ENCODE measurements around the gene TNFSF13.
A peak's percentile ranks its signal among the peaks of the same experiment; 100 is the strongest.

Gene TNFSF13

DNA sequence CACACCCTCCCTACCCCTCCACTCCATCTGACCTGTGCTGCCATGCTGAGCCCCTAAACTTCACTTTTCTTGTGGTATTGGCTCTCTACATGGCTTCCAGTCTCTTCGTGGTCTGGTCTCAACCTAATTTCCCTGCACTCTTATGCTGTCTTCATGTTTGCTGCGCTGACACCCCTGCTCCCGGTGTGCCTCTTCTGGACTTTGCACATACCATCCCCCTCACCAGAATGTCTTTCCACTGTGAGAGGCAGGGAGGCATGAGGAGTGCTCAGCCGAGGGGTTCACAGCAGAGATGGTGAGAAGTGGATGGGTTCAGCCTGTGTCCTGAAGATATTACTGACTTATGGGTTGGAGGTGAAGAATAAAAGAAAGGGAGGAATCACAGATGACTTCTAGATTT, 7.2 kb upstream of the TNFSF13 start:
- Histone ChIP-seq H3K27me3 (no peaks in the 10 kb centered on the region), H3K9me3 (no peaks in the 10 kb centered on the region), H4K20me1 (no peaks in the 10 kb centered on the region), H3K4me2 (peak overlapping the region; percentile 77), H3K4me3 (no peak overlapping the region), H3K4me1 (peaks cover 72% of the 10 kb centered on the region), H3K36me3 (no peaks in the 10 kb centered on the region), H3K27ac (no peak overlapping the region), H3K9ac (no peak overlapping the region)
- no peak for TF ChIP-seq Cebpa-rat (IDR thresholded peaks at IDR 0.05)

GRCh38 chr17:7552621-7553051, 5.9 kb upstream of the TNFSF13 start:
- no peak overlapping the region for H3K9ac ChIP-seq
- H3K9me3 ChIP-seq, result no peaks in the 10 kb centered on the region
- peak overlapping the region; percentile 77 for H3K4me2 ChIP-seq
- peaks cover 72% of the 10 kb centered on the region for H3K4me1 ChIP-seq
- H3K4me3 ChIP-seq, result no peak overlapping the region
- no peaks in the 10 kb centered on the region for H3K36me3 ChIP-seq
- no peak for TF ChIP-seq Cebpa-rat (IDR thresholded peaks at IDR 0.05)
- peak overlapping the region; percentile 76 for H3K27ac ChIP-seq
- no peaks in the 10 kb centered on the region for H3K27me3 ChIP-seq
- H4K20me1 ChIP-seq, result no peaks in the 10 kb centered on the region

DNA sequence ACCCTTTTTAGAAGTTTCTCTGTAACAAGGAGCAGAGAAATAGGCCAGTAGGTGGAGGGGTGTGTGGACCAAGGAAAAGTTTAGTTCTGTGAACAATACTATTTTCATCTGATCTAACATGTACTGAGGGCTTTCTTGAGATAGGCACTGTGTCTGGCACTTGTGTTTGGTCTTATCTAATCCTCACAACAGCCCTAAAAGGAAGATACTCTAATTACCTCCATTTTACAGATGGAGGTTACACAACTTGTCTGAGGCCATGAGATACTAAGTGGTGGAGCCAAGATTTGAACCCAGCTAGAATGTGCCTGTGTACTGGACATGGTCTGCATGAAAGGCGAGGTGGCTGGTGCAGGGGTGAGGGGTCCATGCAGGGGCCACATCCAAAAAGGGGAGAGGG, 5.2 kb upstream of the TNFSF13 start:
- H3K36me3 ChIP-seq, result no peaks in the 10 kb centered on the region
- no peak for TF ChIP-seq Cebpa-rat (IDR thresholded peaks at IDR 0.05)
- H3K27me3 ChIP-seq, result no peaks in the 10 kb centered on the region
- H3K9me3 ChIP-seq, result no peaks in the 10 kb centered on the region
- peak overlapping the region; percentile 12; the same call in 1 of the 2 replicates for H3K9ac ChIP-seq
- 0 out of 2 replicates have a peak overlapping the region, but pooled peaks have one; percentile 6 for H3K4me3 ChIP-seq
- no peaks in the 10 kb centered on the region for H4K20me1 ChIP-seq
- H3K27ac ChIP-seq, result peak overlapping the region; percentile 76
- peaks cover 72% of the 10 kb centered on the region for H3K4me1 ChIP-seq
- H3K4me2 ChIP-seq, result peak overlapping the region; percentile 77

DNA sequence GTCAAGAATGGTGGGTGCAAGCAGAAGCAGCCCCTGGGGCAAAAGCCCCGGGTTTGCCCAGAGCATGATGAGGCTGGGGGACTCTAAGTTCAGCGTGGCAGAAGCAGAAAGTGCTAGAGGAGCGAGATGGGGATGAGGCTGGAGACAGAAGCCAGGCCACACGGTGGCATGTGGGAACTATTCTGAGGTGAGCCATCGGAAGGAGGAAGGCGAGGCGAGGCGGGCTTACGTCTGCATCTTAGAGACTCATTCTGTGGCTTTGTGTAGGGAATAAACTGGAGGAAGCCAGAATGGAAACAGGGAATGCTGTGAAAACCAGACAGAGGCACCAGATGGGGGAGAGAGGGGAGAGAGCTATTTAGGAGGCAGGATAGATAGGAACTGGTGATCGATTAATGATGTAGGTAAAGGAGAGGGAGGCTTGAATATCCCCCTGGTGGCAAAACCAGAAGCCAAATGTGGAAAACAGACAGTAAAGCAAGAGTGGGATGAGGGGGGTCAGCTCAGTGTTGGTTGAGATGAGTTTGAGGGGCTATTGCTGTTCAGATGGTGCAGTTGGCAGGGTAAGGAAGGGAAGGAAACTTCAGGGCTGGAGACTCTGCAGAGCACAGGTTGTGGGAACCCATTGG, 3.1 kb upstream of the TNFSF13 start:
- no peak overlapping the region for H3K4me2 ChIP-seq
- TF ChIP-seq Cebpa-rat (IDR thresholded peaks at IDR 0.05), result no peak

GRCh38 chr17:7556627-7557026, 1.9 kb upstream of the TNFSF13 start:
- H3K36me3 ChIP-seq, result no peaks in the 10 kb centered on the region
- no peak for TF ChIP-seq Cebpa-rat (IDR thresholded peaks at IDR 0.05)
- no peaks in the 10 kb centered on the region for H3K27me3 ChIP-seq
- H3K4me3 ChIP-seq, result no peak overlapping the region
- H4K20me1 ChIP-seq, result no peaks in the 10 kb centered on the region
- H3K4me2 ChIP-seq, result no peak overlapping the region
- H3K4me1 ChIP-seq, result peaks cover 66% of the 10 kb centered on the region
- H3K9ac ChIP-seq, result no peak overlapping the region
- no peaks in the 10 kb centered on the region for H3K9me3 ChIP-seq
- no peak overlapping the region for H3K27ac ChIP-seq

More for the DNA sequence above, 3.1 kb upstream of the TNFSF13 start:
- H3K27me3 ChIP-seq, result no peaks in the 10 kb centered on the region
- peaks cover 73% of the 10 kb centered on the region for H3K4me1 ChIP-seq
- no peak overlapping the region for H3K27ac ChIP-seq
- no peak overlapping the region for H3K4me3 ChIP-seq
- H3K36me3 ChIP-seq, result no peaks in the 10 kb centered on the region
- H3K9me3 ChIP-seq, result no peaks in the 10 kb centered on the region
- H4K20me1 ChIP-seq, result no peaks in the 10 kb centered on the region
- no peak overlapping the region for H3K9ac ChIP-seq

GRCh38 chr17:7557147-7557764, 1.3 kb upstream of the TNFSF13 start:
- Histone ChIP-seq H3K9ac (peak overlapping the region; percentile 96; the same call in 1 of the 2 replicates), H3K4me3 (no peak overlapping the region), H4K20me1 (peaks cover under 1% of the 10 kb centered on the region; the same call in 1 of the 2 replicates), H3K4me2 (peak overlapping the region; percentile 100), H3K4me1 (peaks cover 60% of the 10 kb centered on the region), H3K27me3 (no peaks in the 10 kb centered on the region), H3K27ac (peak overlapping the region; percentile 94), H3K9me3 (no peaks in the 10 kb centered on the region), H3K36me3 (no peaks in the 10 kb centered on the region)
- TF ChIP-seq Cebpa-rat (IDR thresholded peaks at IDR 0.05), result no peak

GRCh38 chr17:7557775-7558543, 591 bp upstream of the TNFSF13 start:
- peaks cover 8% of the 10 kb centered on the region; the same call in 1 of the 2 replicates for H4K20me1 ChIP-seq
- peak overlapping the region; percentile 96 for H3K9ac ChIP-seq
- TF ChIP-seq Cebpa-rat (IDR thresholded peaks at IDR 0.05), result no peak
- no peaks in the 10 kb centered on the region for H3K9me3 ChIP-seq
- H3K36me3 ChIP-seq, result 0 out of 2 replicates have a peak, but pooled peaks cover under 1% of the 10 kb centered on the region
- peak overlapping the region; percentile 94 for H3K27ac ChIP-seq
- H3K27me3 ChIP-seq, result no peaks in the 10 kb centered on the region
- peak overlapping the region; percentile 94 for H3K4me3 ChIP-seq
- H3K4me2 ChIP-seq, result peak overlapping the region; percentile 100
- peaks cover 60% of the 10 kb centered on the region for H3K4me1 ChIP-seq

DNA sequence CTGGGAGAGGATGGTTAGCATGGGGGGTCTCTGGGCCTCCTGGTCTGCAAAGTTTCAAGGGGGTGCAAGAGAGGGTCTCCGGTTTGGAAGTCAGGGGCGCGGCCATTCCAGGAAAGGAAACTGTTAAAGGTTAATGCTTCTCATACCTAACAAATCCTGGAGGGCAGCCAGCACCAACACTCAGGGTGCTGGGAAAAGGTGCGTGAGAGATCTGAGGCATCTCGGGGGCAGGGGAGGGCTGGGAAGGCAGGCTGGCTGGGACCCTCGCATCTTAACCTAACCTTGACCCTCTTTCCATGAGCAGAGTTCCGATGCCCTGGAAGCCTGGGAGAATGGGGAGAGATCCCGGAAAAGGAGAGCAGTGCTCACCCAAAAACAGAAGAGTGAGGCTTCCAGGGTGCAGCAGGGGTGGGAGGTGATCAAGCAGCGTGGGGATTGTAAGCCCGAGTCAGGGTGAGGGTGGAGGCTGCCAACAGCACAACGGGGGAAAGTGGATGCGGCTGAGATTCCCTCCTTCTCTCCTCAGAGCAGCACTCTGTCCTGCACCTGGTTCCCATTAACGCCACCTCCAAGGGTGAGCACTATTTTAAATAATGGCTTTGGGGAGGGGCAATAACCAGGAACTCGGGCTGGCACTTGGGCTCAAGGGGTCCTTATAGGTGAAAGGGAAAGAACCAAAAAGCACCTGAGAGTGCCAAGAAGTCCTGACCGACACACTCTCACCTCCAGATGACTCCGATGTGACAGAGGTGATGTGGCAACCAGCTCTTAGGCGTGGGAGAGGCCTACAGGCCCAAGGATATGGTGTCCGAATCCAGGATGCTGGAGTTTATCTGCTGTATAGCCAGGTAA, 996 bp downstream of the TNFSF13 start:
- Histone ChIP-seq H3K27ac (peak overlapping the region; percentile 94), H3K4me2 (peak overlapping the region; percentile 100), H3K9ac (peak overlapping the region; percentile 96), H4K20me1 (peaks cover 18% of the 10 kb centered on the region), H3K4me3 (peak overlapping the region; percentile 94), H3K36me3 (peaks cover 15% of the 10 kb centered on the region), H3K9me3 (no peaks in the 10 kb centered on the region), H3K4me1 (peaks cover 62% of the 10 kb centered on the region), H3K27me3 (no peaks in the 10 kb centered on the region)
- TF ChIP-seq Cebpa-rat (IDR thresholded peaks at IDR 0.05), result no peak

All from BLaER1 (cell line).